Peyer's patch (tissue), 4 donors: ENCODE data around the gene ANTKMT.

Experiments used
- POLR2A ChIP-seq, 2 donors: fragments of 450-650 bp; IDR thresholded peaks; one replicate each; pipeline ENCODE4 v1.5.1; 2017; ENCODE audit warnings: antibody characterized with exemption in 2 of 2, mild to moderate bottlenecking in 2 of 2, moderate library complexity in 2 of 2
- TF ChIP-seq, protein P1 (sequence below), 6 experiments: fragments of 450-650 bp in 4 of 6; fragments of 200-600 bp in 2 of 6; sonication (generic) in 1 of 6; IDR thresholded peaks; one replicate each; pipeline ENCODE4 v1.5.1; 2017 to 2019; ENCODE audit warnings: antibody characterized with exemption in 6 of 6, mild to moderate bottlenecking in 3 of 6, moderate library complexity in 1 of 6

- TF ChIP-seq, protein P1, sequence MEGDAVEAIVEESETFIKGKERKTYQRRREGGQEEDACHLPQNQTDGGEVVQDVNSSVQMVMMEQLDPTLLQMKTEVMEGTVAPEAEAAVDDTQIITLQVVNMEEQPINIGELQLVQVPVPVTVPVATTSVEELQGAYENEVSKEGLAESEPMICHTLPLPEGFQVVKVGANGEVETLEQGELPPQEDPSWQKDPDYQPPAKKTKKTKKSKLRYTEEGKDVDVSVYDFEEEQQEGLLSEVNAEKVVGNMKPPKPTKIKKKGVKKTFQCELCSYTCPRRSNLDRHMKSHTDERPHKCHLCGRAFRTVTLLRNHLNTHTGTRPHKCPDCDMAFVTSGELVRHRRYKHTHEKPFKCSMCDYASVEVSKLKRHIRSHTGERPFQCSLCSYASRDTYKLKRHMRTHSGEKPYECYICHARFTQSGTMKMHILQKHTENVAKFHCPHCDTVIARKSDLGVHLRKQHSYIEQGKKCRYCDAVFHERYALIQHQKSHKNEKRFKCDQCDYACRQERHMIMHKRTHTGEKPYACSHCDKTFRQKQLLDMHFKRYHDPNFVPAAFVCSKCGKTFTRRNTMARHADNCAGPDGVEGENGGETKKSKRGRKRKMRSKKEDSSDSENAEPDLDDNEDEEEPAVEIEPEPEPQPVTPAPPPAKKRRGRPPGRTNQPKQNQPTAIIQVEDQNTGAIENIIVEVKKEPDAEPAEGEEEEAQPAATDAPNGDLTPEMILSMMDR (IDR thresholded peaks at IDR 0.05), result no peak
- TF ChIP-seq POLR2A (IDR thresholded peaks at IDR 0.05), result no peak
Observed at GRCh38 chr16:709566-710499, 11.1 kb upstream of the ANTKMT start.
